HepG2 (cell line): Measurements from ENCODE around the gene ADD2. TPM values are rescaled to one million over a fixed set of nuclear protein-coding genes. Genes with fewer than 3 reads are reported as not detected.

Source experiments
- ATAC-seq: fragments of 200-7000 bp; cut with Tn5 transposase; 3 replicates; pipeline ENCODE4 v1.9.1; 2020; ENCODE audit warnings: mild to moderate bottlenecking, moderate library complexity
- BruUV-seq: library from RNA; stranded (reverse); fragments of 400-500 nt; replicated peaks from 2 replicates; lab custom pipeline; 2021; lab: Mats Ljungman, UMichigan
- CTCF ChIA-PET: fragments of 300-600 bp; formaldehyde crosslinking; extraction: SDS; loops from one replicate; lab custom pipeline; 2021; ENCODE audit warnings: low total read pairs, inconsistent platforms, low intra/inter-chr PET ratio; lab: Yijun Ruan, JAX
- POLR2A ChIA-PET: fragments of 350-600 bp; sonication (Branson Sonifier 250); formaldehyde crosslinking; loops from one replicate; lab custom pipeline; 2020; ENCODE audit warnings: antibody characterized with exemption, inconsistent platforms; lab: Yijun Ruan, JAX
- DNase-seq: peaks from one replicate; pipeline ENCODE4 v3.0.0-alpha.2; 2015; ENCODE audit warnings: low spot score
- FAIRE-seq: peaks from 3 replicates; lab custom pipeline; 2011; peaks lifted over from hg19 to GRCh38; lab: Jason Lieb, UNC
- H2AFZ ChIP-seq: one replicate; pipeline ENCODE4 v1.6.1; 2011; ENCODE audit warnings: low read length, inconsistent platforms
- H3K27ac ChIP-seq: fragments of 300-600 bp; 3 replicates; pipeline ENCODE4 v1.8.0; 2011; ENCODE audit warnings: mixed run types, mild to moderate bottlenecking, mixed read lengths, low read length, inconsistent platforms; ENCODE audit not compliant: insufficient read depth; ENCODE audit errors: extremely low read length
- H3K27me3 ChIP-seq, 2 experiments: fragments of 200-600 bp in 1 of 2; 2 replicates in 1 of 2; 3 replicates in 1 of 2; pipeline versions ENCODE4 v1.6.0 to v1.8.0; 2011; ENCODE audit warnings: low read length in 2 of 2, mild to moderate bottlenecking in 2 of 2, moderate library complexity in 2 of 2, inconsistent platforms in 1 of 2; ENCODE audit not compliant: insufficient read depth in 2 of 2, control insufficient read depth in 1 of 2
- H3K36me3 ChIP-seq, 2 experiments: fragments of 200-600 bp in 1 of 2; replicated peaks in 1 of 2; 2 replicates in 1 of 2; 3 replicates in 1 of 2; pipeline versions ENCODE4 v1.5.1 to v1.8.0; 2011; ENCODE audit warnings: low read length in 2 of 2, inconsistent platforms in 1 of 2; ENCODE audit not compliant: insufficient read depth in 2 of 2, control insufficient read depth in 1 of 2
- H3K4me1 ChIP-seq: 2 replicates; pipeline ENCODE4 v1.5.1; 2012; ENCODE audit warnings: low read length, inconsistent platforms; ENCODE audit not compliant: insufficient read depth
- H3K4me2 ChIP-seq: 2 replicates; pipeline ENCODE4 v1.6.0; 2011; ENCODE audit warnings: low read depth, low read length, inconsistent platforms
- H3K4me3 ChIP-seq, 3 experiments: fragments of 200-600 bp in 1 of 3; sonication (generic), shearing (Covaris generic) in 1 of 3; replicated peaks in 1 of 3; 2 replicates each; pipeline ENCODE4 v1.5.1; 2011 to 2016; ENCODE audit warnings: low read length in 3 of 3, inconsistent platforms in 2 of 3, low read depth in 2 of 3, mild to moderate bottlenecking in 2 of 3, control low read depth in 1 of 3, mixed read lengths in 1 of 3; ENCODE audit not compliant: insufficient read depth in 1 of 3
- H3K79me2 ChIP-seq: one replicate; pipeline ENCODE4 v1.6.1; 2011; ENCODE audit warnings: low read length, inconsistent platforms; ENCODE audit not compliant: insufficient read depth
- H3K9ac ChIP-seq: 2 replicates; pipeline ENCODE4 v1.6.0; 2011; ENCODE audit warnings: mild to moderate bottlenecking, low read depth, low read length, inconsistent platforms; ENCODE audit not compliant: insufficient read depth
- H3K9me3 ChIP-seq: 2 replicates; pipeline ENCODE4 v1.5.1; 2012; ENCODE audit warnings: mild to moderate bottlenecking, low read length
- H4K20me1 ChIP-seq: 2 replicates; pipeline ENCODE4 v1.6.0; 2011; ENCODE audit warnings: inconsistent platforms, mild to moderate bottlenecking, low read length, moderate library complexity; ENCODE audit not compliant: insufficient read depth
- EEA1 ChIP-seq: sonication (generic); formaldehyde crosslinking; IDR thresholded peaks from 2 replicates; pipeline ENCODE4 v1.5.1; 2020; ENCODE audit warnings: mild to moderate bottlenecking, missing genetic modification reagents, borderline replicate concordance
- FOSL2 ChIP-seq: sonication (generic); formaldehyde crosslinking; IDR thresholded peaks from 2 replicates; pipeline ENCODE4 v1.4.0; 2020; ENCODE audit warnings: missing genetic modification reagents
- GLI4 ChIP-seq: sonication (generic); formaldehyde crosslinking; IDR thresholded peaks from 2 replicates; pipeline ENCODE4 v1.5.1; 2020; ENCODE audit warnings: missing genetic modification reagents, mild to moderate bottlenecking, moderate library complexity, borderline replicate concordance
- HDAC6 ChIP-seq: fragments of 200-600 bp; sonication (generic); IDR thresholded peaks from 2 replicates; pipeline ENCODE4 v1.7.0; 2017; ENCODE audit warnings: mild to moderate bottlenecking, antibody characterized with exemption, low read length, low read depth
- HNF1A ChIP-seq, 2 experiments: sonication (generic) in 1 of 2; formaldehyde crosslinking in 1 of 2; IDR thresholded peaks; 2 replicates each; pipeline versions ENCODE4 v1.4.0 to v1.6.1; 2016 to 2020; ENCODE audit warnings: borderline replicate concordance in 1 of 2, low read depth in 1 of 2, mild to moderate bottlenecking in 1 of 2, missing genetic modification reagents in 1 of 2
- HNRNPLL ChIP-seq: fragments of 200-400 bp; formaldehyde crosslinking; IDR thresholded peaks from 2 replicates; pipeline ENCODE4 v1.6.1; 2017; ENCODE audit warnings: mild to moderate bottlenecking, low read depth, low read length; ENCODE audit not compliant: poor library complexity, severe bottlenecking
- IRX3 ChIP-seq: sonication (generic); formaldehyde crosslinking; IDR thresholded peaks from 2 replicates; pipeline ENCODE4 v1.8.1; 2023; ENCODE audit warnings: mild to moderate bottlenecking, low read depth, missing genetic modification reagents, borderline replicate concordance
- MLXIP ChIP-seq: sonication (generic); formaldehyde crosslinking; IDR thresholded peaks from 2 replicates; pipeline ENCODE4 v1.9.0; 2021; ENCODE audit warnings: missing genetic modification reagents, borderline replicate concordance
- SIX1 ChIP-seq: sonication (generic); formaldehyde crosslinking; IDR thresholded peaks from 2 replicates; pipeline ENCODE4 v1.4.0; 2020; ENCODE audit warnings: missing genetic modification reagents, borderline replicate concordance
- ZBTB7A ChIP-seq: sonication (generic); formaldehyde crosslinking; IDR thresholded peaks from 2 replicates; pipeline ENCODE4 v1.8.0; 2022; ENCODE audit warnings: mild to moderate bottlenecking, missing genetic modification reagents
- ZFP82 ChIP-seq: sonication (generic); formaldehyde crosslinking; IDR thresholded peaks from 2 replicates; pipeline ENCODE4 v1.5.1; 2020; ENCODE audit warnings: mild to moderate bottlenecking, missing genetic modification reagents, borderline replicate concordance
- ZNF230 ChIP-seq: sonication (generic); formaldehyde crosslinking; IDR thresholded peaks from 2 replicates; pipeline ENCODE4 v1.4.0; 2020; ENCODE audit warnings: mild to moderate bottlenecking, missing genetic modification reagents
- ZNF282 ChIP-seq: fragments of 450-650 bp; IDR thresholded peaks from 2 replicates; pipeline ENCODE4 v1.6.1; 2018; ENCODE audit not compliant: partially characterized antibody
- ZNF674 ChIP-seq: sonication (generic); formaldehyde crosslinking; IDR thresholded peaks from 2 replicates; pipeline ENCODE4 v1.5.0; 2020; ENCODE audit warnings: low read depth, mild to moderate bottlenecking, missing genetic modification reagents
- WGBS: methylation state at CpG from one replicate; pipeline ENCODE4 v1.1.6; 2017; ENCODE audit warnings: low lambda C conversion rate; 5-methylcytosine and 5-hydroxymethylcytosine counted together
- in situ Hi-C: cut with HindIII; loops from 2 replicates; pipeline ENCODE4 v1.10.0; 2017; ENCODE audit warnings: low pct_unique_long_range_greater_than_20kb; ENCODE audit not compliant: extremely low pct_ligation_motif_present
- intact Hi-C: fragments of 100-400 bp; cut with micrococcal nuclease; formaldehyde crosslinking; loops from one replicate; pipeline ENCODE4 v1.10.0; 2022; ENCODE audit not compliant: unreplicated experiment
- polyA plus RNA-seq, 8 experiments: library from polyadenylated mRNA; depleted of rRNA in 3 of 8; stranded (reverse) in 7 of 8; unstranded in 1 of 8; fragments of >200 nt; fragmentation: Illumina TruSeq in 4 of 8; extraction: Trizol in 4 of 8; gene quantifications; 2 replicates each; pipeline versions ENCODE4 v1.2.1 to v1.2.3, GENCODE V29; 2011 to 2016; ENCODE audit warnings: low read depth in 4 of 8, missing spikeins in 1 of 8, mixed read lengths in 1 of 8; ENCODE audit not compliant: insufficient read depth in 1 of 8
- total RNA-seq, 5 experiments: library from RNA; depleted of rRNA; stranded (reverse); fragments of >200 nt; fragmentation: Illumina TruSeq; extraction: Trizol; gene quantifications; 2 replicates each; pipeline ENCODE4 v1.2.3, GENCODE V29; 2016; ENCODE audit warnings: low read depth in 1 of 5

Gene ADD2
- total and polyA plus RNA-seq, 2 of the 13 experiments (the other 11 are each of a cell fraction or from before 2014, with no cell fraction given) = 0.05 to 0.13 TPM

GRCh38 chr2:70657246-70657645 lies 110.8 kb downstream of the ADD2 start (continued):
- TF ChIP-seq HNRNPLL (no peak), ZBTB7A (CRISPR knock-in tag) (no peak)
- TF ChIP-seq, all 625 proteins: peak for 0

- ChIA-PET POLR2A (no interaction called here), CTCF (interaction anchor here (1.8 kb wide), 1 partner anchor 129 kb away, joined by 10 read pairs; no protein-coding TSS in a partner anchor)
- Histone ChIP-seq H3K4me3 (no peak overlapping the region), H4K20me1 (no peaks in the 10 kb centered on the region), H3K4me2 (no peak overlapping the region), H2AFZ (no peak overlapping the region), H3K9ac (no peak overlapping the region), H3K36me3 (no peaks in the 10 kb centered on the region), H3K4me1 (no peaks in the 10 kb centered on the region), H3K9me3 (no peaks in the 10 kb centered on the region), H3K27me3 (peaks cover 3 to 40% of the 10 kb centered on the region in 2 experiments; a peak in 3 of 5 replicates), H3K79me2 (no peaks in the 10 kb centered on the region), H3K27ac (no peak overlapping the region)
- intact Hi-C loops = loop anchor here (10.0 kb wide), 1 partner anchor 208 kb away; no protein-coding TSS in a partner anchor
- FAIRE-seq (no peak), DNase-seq (no peak), ATAC-seq (no peak)
- in situ Hi-C loops = loop anchor here (5.0 to 10.0 kb wide), 2 partner anchors 116 to 208 kb away; no protein-coding TSS in a partner anchor
- BruUV-seq = no TSS peak
- WGBS = 28% methylated on average over 11 of the region's 11 CpGs
- no peak for TF ChIP-seq IRX3 (CRISPR knock-in tag)
- TF ChIP-seq HNF1A (IDR thresholded peaks at IDR 0.05; ENCODE audit: low read depth) = no peak
- TF ChIP-seq HNF1A (CRISPR knock-in tag; IDR thresholded peaks at IDR 0.05; ENCODE audit: borderline replicate concordance) = no peak
- no peak for TF ChIP-seq ZNF282
- TF ChIP-seq MLXIP (CRISPR knock-in tag) = no peak
- TF ChIP-seq HDAC6 = no peak
- no peak for TF ChIP-seq EEA1
- no peak for TF ChIP-seq ZNF674 (CRISPR knock-in tag)
- TF ChIP-seq FOSL2 (CRISPR knock-in tag) = no peak
- no peak for TF ChIP-seq ZFP82 (CRISPR knock-in tag)
- TF ChIP-seq SIX1 (CRISPR knock-in tag) = no peak
- TF ChIP-seq ZNF230 (CRISPR knock-in tag) = no peak
- no peak for TF ChIP-seq GLI4 (CRISPR knock-in tag)
These were observed 111.5 kb downstream of the ADD2 start for GRCh38 chr2:70656421-70657010.
